Stimulated activated naive CD4-positive, alpha-beta T cell treated with Interleukin-2 at 50 U/mL for 16 hours (primary cell): ENCODE results near the gene MCL1.
"Not testable (repeated sequence)": the region's sequence is repeated elsewhere in the genome, so short reads cannot be mapped to it uniquely, and the experiment has no call there.

ENCODE experiments used
- DNase-seq: peaks from one replicate; lab custom pipeline; 2025; lab: John Stamatoyannopoulos, UW

Gene MCL1

GRCh38 chr1:150602372-150602771 is 23.0 kb upstream of the MCL1 start:
- DNase-seq = not testable (repeated sequence)

- no peak for DNase-seq
Measured at GRCh38 chr1:150601540-150601939, 22.1 kb upstream of the MCL1 start.

GRCh38 chr1:150598346-150598745 is 18.9 kb upstream of the MCL1 start:
- DNase-seq = not testable (repeated sequence)

GRCh38 chr1:150596976-150597375 is 17.6 kb upstream of the MCL1 start:
- no peak for DNase-seq

GRCh38 chr1:150596095-150596892 is 16.9 kb upstream of the MCL1 start:
- DNase-seq = no peak

- no peak for DNase-seq
Measured at GRCh38 chr1:150582371-150582770, 3.0 kb upstream of the MCL1 start.

GRCh38 chr1:150581962-150582361 is 2.6 kb upstream of the MCL1 start:
- DNase-seq = not testable (repeated sequence)

- not testable (repeated sequence) for DNase-seq
Measured at GRCh38 chr1:150581437-150581836, 2.0 kb upstream of the MCL1 start.

- not testable (repeated sequence) for DNase-seq
Measured at GRCh38 chr1:150580966-150581365, 1.6 kb upstream of the MCL1 start.

GRCh38 chr1:150579945-150580642 is 684 bp upstream of the MCL1 start:
- DNase-seq = no peak

GRCh38 chr1:150578272-150579109 is 919 bp downstream of the MCL1 start:
- DNase-seq = peak; percentile 53

GRCh38 chr1:150577557-150578271 is 1.7 kb downstream of the MCL1 start:
- no peak for DNase-seq

GRCh38 chr1:150576794-150577556 is 2.4 kb downstream of the MCL1 start:
- no peak for DNase-seq

GRCh38 chr1:150576367-150576711 is 3.1 kb downstream of the MCL1 start:
- DNase-seq = no peak

- DNase-seq = no peak
Measured at GRCh38 chr1:150575518-150576366, 3.7 kb downstream of the MCL1 start.

GRCh38 chr1:150575072-150575489 is 4.3 kb downstream of the MCL1 start:
- no peak for DNase-seq

- no peak for DNase-seq
Measured at GRCh38 chr1:150574260-150575071, 4.9 kb downstream of the MCL1 start.

- peak; percentile 15 for DNase-seq
Measured at GRCh38 chr1:150573648-150574071, 5.8 kb downstream of the MCL1 start.

GRCh38 chr1:150572918-150573647 is 6.3 kb downstream of the MCL1 start:
- DNase-seq = no peak
